Ishikawa (cell line): ENCODE results near the gene PLPP4.

ENCODE experiments used
- CREB1 ChIP-seq: IDR thresholded peaks from 2 replicates; pipeline ENCODE4 v1.6.1; 2012; ENCODE audit warnings: low read depth
- EGR1 ChIP-seq: IDR thresholded peaks from 2 replicates; pipeline ENCODE4 v1.6.1; 2012
- EP300 ChIP-seq: IDR thresholded peaks from 2 replicates; pipeline ENCODE4 v1.6.1; 2012; ENCODE audit warnings: borderline replicate concordance
- FOXM1 ChIP-seq: IDR thresholded peaks from 2 replicates; pipeline ENCODE4 v1.6.1; 2012; ENCODE audit warnings: low read depth, borderline replicate concordance
- NFIC ChIP-seq: IDR thresholded peaks from 2 replicates; pipeline ENCODE4 v1.6.1; 2012
- RAD21 ChIP-seq: IDR thresholded peaks from 2 replicates; pipeline ENCODE4 v1.6.1; 2012; ENCODE audit warnings: low read depth
- TAF1 ChIP-seq: IDR thresholded peaks from 2 replicates; pipeline ENCODE4 v1.6.1; 2012; ENCODE audit warnings: low read depth, mild to moderate bottlenecking
- TCF12 ChIP-seq: IDR thresholded peaks from 2 replicates; pipeline ENCODE4 v1.6.1; 2012; ENCODE audit warnings: low read depth
- TEAD4 ChIP-seq: IDR thresholded peaks from 2 replicates; pipeline ENCODE4 v1.6.1; 2012
- USF1 ChIP-seq: IDR thresholded peaks from 2 replicates; pipeline ENCODE4 v1.6.1; 2012
- YY1 ChIP-seq: IDR thresholded peaks from 2 replicates; pipeline ENCODE4 v1.6.1; 2012; ENCODE audit warnings: low read depth
- ZBTB7A ChIP-seq: IDR thresholded peaks from 2 replicates; pipeline ENCODE4 v1.6.1; 2012; ENCODE audit warnings: low read depth
- TF ChIP-seq, protein P1 (sequence below): IDR thresholded peaks from 2 replicates; pipeline ENCODE4 v1.6.1; 2012; ENCODE audit warnings: low read depth, mild to moderate bottlenecking
- TF ChIP-seq, protein P2 (sequence below): IDR thresholded peaks from 2 replicates; pipeline ENCODE4 v1.6.1; 2012

GRCh38 chr10:120479506-120479905 is 22.5 kb downstream of the PLPP4 start:
- TF ChIP-seq NFIC (no peak), FOXM1 (no peak), RAD21 (no peak), USF1 (no peak), EP300 (no peak), TAF1 (no peak), ZBTB7A (no peak), EGR1 (no peak), YY1 (no peak), CREB1 (no peak), TEAD4 (no peak), TCF12 (no peak)
- TF ChIP-seq, protein P1, sequence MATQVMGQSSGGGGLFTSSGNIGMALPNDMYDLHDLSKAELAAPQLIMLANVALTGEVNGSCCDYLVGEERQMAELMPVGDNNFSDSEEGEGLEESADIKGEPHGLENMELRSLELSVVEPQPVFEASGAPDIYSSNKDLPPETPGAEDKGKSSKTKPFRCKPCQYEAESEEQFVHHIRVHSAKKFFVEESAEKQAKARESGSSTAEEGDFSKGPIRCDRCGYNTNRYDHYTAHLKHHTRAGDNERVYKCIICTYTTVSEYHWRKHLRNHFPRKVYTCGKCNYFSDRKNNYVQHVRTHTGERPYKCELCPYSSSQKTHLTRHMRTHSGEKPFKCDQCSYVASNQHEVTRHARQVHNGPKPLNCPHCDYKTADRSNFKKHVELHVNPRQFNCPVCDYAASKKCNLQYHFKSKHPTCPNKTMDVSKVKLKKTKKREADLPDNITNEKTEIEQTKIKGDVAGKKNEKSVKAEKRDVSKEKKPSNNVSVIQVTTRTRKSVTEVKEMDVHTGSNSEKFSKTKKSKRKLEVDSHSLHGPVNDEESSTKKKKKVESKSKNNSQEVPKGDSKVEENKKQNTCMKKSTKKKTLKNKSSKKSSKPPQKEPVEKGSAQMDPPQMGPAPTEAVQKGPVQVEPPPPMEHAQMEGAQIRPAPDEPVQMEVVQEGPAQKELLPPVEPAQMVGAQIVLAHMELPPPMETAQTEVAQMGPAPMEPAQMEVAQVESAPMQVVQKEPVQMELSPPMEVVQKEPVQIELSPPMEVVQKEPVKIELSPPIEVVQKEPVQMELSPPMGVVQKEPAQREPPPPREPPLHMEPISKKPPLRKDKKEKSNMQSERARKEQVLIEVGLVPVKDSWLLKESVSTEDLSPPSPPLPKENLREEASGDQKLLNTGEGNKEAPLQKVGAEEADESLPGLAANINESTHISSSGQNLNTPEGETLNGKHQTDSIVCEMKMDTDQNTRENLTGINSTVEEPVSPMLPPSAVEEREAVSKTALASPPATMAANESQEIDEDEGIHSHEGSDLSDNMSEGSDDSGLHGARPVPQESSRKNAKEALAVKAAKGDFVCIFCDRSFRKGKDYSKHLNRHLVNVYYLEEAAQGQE: no peak
- TF ChIP-seq, protein P2, sequence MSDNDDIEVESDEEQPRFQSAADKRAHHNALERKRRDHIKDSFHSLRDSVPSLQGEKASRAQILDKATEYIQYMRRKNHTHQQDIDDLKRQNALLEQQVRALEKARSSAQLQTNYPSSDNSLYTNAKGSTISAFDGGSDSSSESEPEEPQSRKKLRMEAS: no peak
